ENCODE data around the gene TM4SF4. TPM values are rescaled to one million over a fixed set of nuclear protein-coding genes. Genes with fewer than 3 reads are reported as not detected.

TM4SF4 gene
- total RNA-seq, 1 experiment from 2014 or later = 1.4 TPM

GRCh38 chr3:149547413-149547812 is 72.9 kb downstream of the TM4SF4 start:
- Mint-ChIP-seq H3K27me3 (ENCODE audit: low read depth) (no peaks in the 10 kb centered on the region), H3K9me3 (no peaks in the 10 kb centered on the region), H3K27ac (no peak overlapping the region), H3K4me1 (peaks cover 24% of the 10 kb centered on the region), H3K4me3 (no peak overlapping the region), H3K36me3 (peaks cover 4% of the 10 kb centered on the region; the same call in 1 of the 2 replicates)
- DNase-seq (ENCODE audit: low spot score) (no peak), ATAC-seq (no peak)
- TF ChIP-seq PREB (CRISPR knock-in tag; IDR thresholded peaks at IDR 0.05; ENCODE audit: borderline replicate concordance) = no peak
- no peak for TF ChIP-seq USF1 (CRISPR knock-in tag; IDR thresholded peaks at IDR 0.05)
- TF ChIP-seq NFYB (CRISPR knock-in tag; conservative IDR thresholded peaks at IDR 0.05; ENCODE audit: low read depth) = no peak
- TF ChIP-seq FOXK1 (CRISPR knock-in tag; IDR thresholded peaks at IDR 0.05) = no peak
- CTCF ChIA-PET = interaction anchor here (0.6 to 1.5 kb wide), 9 partner anchors 13 to 261 kb away, joined by 3 to 5 read pairs (median 4); no protein-coding TSS in a partner anchor
- POLR2A ChIA-PET = interaction anchor here (0.7 to 1.1 kb wide), 2 partner anchors 28 to 110 kb away, joined by 3 to 4 read pairs; partner anchors contain the start of gene WWTR1

GRCh38 chr3:149547954-149548668 is 73.6 kb downstream of the TM4SF4 start:
- Mint-ChIP-seq H3K9me3 (no peaks in the 10 kb centered on the region), H3K4me1 (peaks cover 20% of the 10 kb centered on the region), H3K27me3 (ENCODE audit: low read depth) (no peaks in the 10 kb centered on the region), H3K27ac (peak overlapping the region; percentile 64), H3K36me3 (no peaks in the 10 kb centered on the region), H3K4me3 (no peak overlapping the region)
- POLR2A ChIA-PET = interaction anchor here (0.5 to 1.1 kb wide), 2 partner anchors 23 to 109 kb away, joined by 3 to 4 read pairs; partner anchors contain the start of gene WWTR1
- DNase-seq (ENCODE audit: low spot score) = no peak
- TF ChIP-seq SP1 (CRISPR knock-in tag; conservative IDR thresholded peaks at IDR 0.05) (no peak), TEAD4 (CRISPR knock-in tag; IDR thresholded peaks at IDR 0.05) (no peak), JAZF1 (CRISPR knock-in tag; IDR thresholded peaks at IDR 0.05) (no peak), NFYB (CRISPR knock-in tag; conservative IDR thresholded peaks at IDR 0.05; ENCODE audit: low read depth) (no peak), SMAD3 (CRISPR knock-in tag; IDR thresholded peaks at IDR 0.05; ENCODE audit: borderline replicate concordance) (no peak), FOXK1 (CRISPR knock-in tag; IDR thresholded peaks at IDR 0.05) (no peak), E2F1 (CRISPR knock-in tag; IDR thresholded peaks at IDR 0.05) (no peak), CDX4 (CRISPR knock-in tag; IDR thresholded peaks at IDR 0.05; ENCODE audit: borderline replicate concordance) (no peak), PRDM15 (CRISPR knock-in tag; IDR thresholded peaks at IDR 0.05) (no peak), FOXJ3 (CRISPR knock-in tag; IDR thresholded peaks at IDR 0.05; ENCODE audit: borderline replicate concordance) (no peak)
- ATAC-seq = peak; percentile 55
- CTCF ChIA-PET = interaction anchor here (0.6 to 1.5 kb wide), 3 partner anchors 21 to 223 kb away, joined by 3 to 5 read pairs (median 3); no protein-coding TSS in a partner anchor

- Mint-ChIP-seq H3K36me3 (no peaks in the 10 kb centered on the region), H3K27ac (peak overlapping the region; percentile 64), H3K4me1 (peaks cover 20% of the 10 kb centered on the region)
- TF ChIP-seq ZNF532 (CRISPR knock-in tag; IDR thresholded peaks at IDR 0.05; ENCODE audit: borderline replicate concordance) (no peak), E2F5 (CRISPR knock-in tag; IDR thresholded peaks at IDR 0.05) (no peak)
Measured at GRCh38 chr3:149548669-149549065, 74.2 kb downstream of the TM4SF4 start.

More at GRCh38 chr3:149548669-149549065, 74.2 kb downstream of the TM4SF4 start:
- ChIA-PET CTCF (interaction anchor here (1.1 to 1.5 kb wide), 2 partner anchors 168 to 223 kb away, joined by 3 to 5 read pairs; no protein-coding TSS in a partner anchor), POLR2A (no interaction called here)
- H3K4me3 Mint-ChIP-seq = no peak overlapping the region
- no peaks in the 10 kb centered on the region for H3K27me3 Mint-ChIP-seq (ENCODE audit: low read depth)
- H3K9me3 Mint-ChIP-seq = no peaks in the 10 kb centered on the region
- ATAC-seq (no peak), DNase-seq (ENCODE audit: low spot score) (no peak)
